Uterus (tissue), 4 donors: Measurements from ENCODE around the gene PAPOLB. TPM values are rescaled to one million over a fixed set of nuclear protein-coding genes. Genes with fewer than 3 reads are reported as not detected.
"Not testable (repeated sequence)": the region's sequence is repeated elsewhere in the genome, so short reads cannot be mapped to it uniquely, and the experiment has no call there.

ENCODE experiments used
- DNase-seq, 2 donors: peaks; one replicate each; pipeline ENCODE4 v3.0.0-alpha.2; 2019 to 2020
- H3K27ac ChIP-seq, 2 donors: fragments of 200-600 bp; sonication (generic); 1 replicate in 1 of 2; 2 replicates in 1 of 2; pipeline ENCODE4 v1.5.1; 2016 to 2018
- H3K27me3 ChIP-seq, 2 donors: fragments of 200-600 bp; sonication (generic); one replicate each; pipeline ENCODE4 v1.5.1; 2018 to 2019; ENCODE audit warnings: control low read depth in 1 of 2
- H3K36me3 ChIP-seq, 2 donors: fragments of 200-600 bp; sonication (generic); one replicate each; pipeline ENCODE4 v1.5.1; 2019; ENCODE audit warnings: control low read depth in 1 of 2
- H3K4me1 ChIP-seq, 2 donors: fragments of 200-600 bp; sonication (generic); one replicate each; pipeline ENCODE4 v1.5.1; 2018 to 2019; ENCODE audit warnings: control low read depth in 1 of 2
- H3K4me3 ChIP-seq, 2 donors: fragments of 200-600 bp; sonication (generic); 1 replicate in 1 of 2; 2 replicates in 1 of 2; pipeline ENCODE4 v1.5.1; 2018 to 2019; ENCODE audit warnings: mild to moderate bottlenecking in 1 of 2
- H3K9me3 ChIP-seq, 2 donors: fragments of 200-600 bp; sonication (generic); one replicate each; pipeline ENCODE4 v1.5.1; 2019; ENCODE audit warnings: control low read depth in 1 of 2
- CTCF ChIP-seq, 4 experiments: fragments of 200-600 bp in 2 of 4; fragments of 450-650 bp in 2 of 4; sonication (generic) in 2 of 4; IDR thresholded peaks; one replicate each; pipeline ENCODE4 v1.5.1; 2016 to 2019; ENCODE audit warnings: antibody characterized with exemption in 4 of 4, mild to moderate bottlenecking in 2 of 4, moderate library complexity in 1 of 4
- POLR2A ChIP-seq, 2 donors: fragments of 450-650 bp; IDR thresholded peaks; one replicate each; pipeline ENCODE4 v1.6.1; 2016; ENCODE audit warnings: antibody characterized with exemption in 2 of 2, mild to moderate bottlenecking in 1 of 2, moderate library complexity in 1 of 2
- intact Hi-C: fragments of 100-400 bp; cut with DNase I; formaldehyde crosslinking; loops from one replicate; pipeline ENCODE4 v1.15.1; 2023; ENCODE audit warnings: low total_unique reads
- total RNA-seq, 4 donors: library from RNA; depleted of rRNA in 3 of 4; stranded (reverse); fragments of >200 nt in 3 of 4; gene quantifications; one replicate each; pipeline versions ENCODE4 v1.1.0 to v1.2.4, GENCODE V29; 2014 to 2023
- donor health status: DM: yes; HTN: yes; CAD: no.

Gene PAPOLB
- total RNA-seq, 4 donors from 2014 or later, result 0.24 to 1.6 (median 0.29) TPM; not detected in 1

GRCh38 chr7:4895766-4896165 is 33.9 kb upstream of the PAPOLB start:
- no peak overlapping the region for H3K27ac ChIP-seq
- H3K9me3 ChIP-seq, result no peaks in the 10 kb centered on the region
- no peak overlapping the region for H3K4me3 ChIP-seq
- TF ChIP-seq POLR2A (IDR thresholded peaks at IDR 0.05), result no peak
- no peak for TF ChIP-seq CTCF (IDR thresholded peaks at IDR 0.05)
- DNase-seq, result no peak
- H3K4me1 ChIP-seq, result no peaks in the 10 kb centered on the region
- no peaks in the 10 kb centered on the region for H3K36me3 ChIP-seq
- intact Hi-C loops, result no loop called here
- no peaks in the 10 kb centered on the region for H3K27me3 ChIP-seq

GRCh38 chr7:4894482-4894881 is 32.7 kb upstream of the PAPOLB start:
- H3K36me3 ChIP-seq, result no peaks in the 10 kb centered on the region
- H3K4me1 ChIP-seq, result no peaks in the 10 kb centered on the region
- H3K4me3 ChIP-seq, result no peak overlapping the region
- no peaks in the 10 kb centered on the region for H3K27me3 ChIP-seq
- no peaks in the 10 kb centered on the region for H3K9me3 ChIP-seq
- intact Hi-C loops, result no loop called here
- H3K27ac ChIP-seq, result no peak overlapping the region
- no peak for DNase-seq
- TF ChIP-seq CTCF (IDR thresholded peaks at IDR 0.05), result no peak
- no peak for TF ChIP-seq POLR2A (IDR thresholded peaks at IDR 0.05)

- intact Hi-C loops, result no loop called here
- Histone ChIP-seq H3K27ac (no peak overlapping the region), H3K4me1 (no peaks in the 10 kb centered on the region), H3K9me3 (no peaks in the 10 kb centered on the region), H3K4me3 (no peak overlapping the region), H3K36me3 (no peaks in the 10 kb centered on the region), H3K27me3 (no peaks in the 10 kb centered on the region)
- TF ChIP-seq CTCF (IDR thresholded peaks at IDR 0.05) (no peak), POLR2A (IDR thresholded peaks at IDR 0.05) (no peak)
- DNase-seq, result no peak
Measured at GRCh38 chr7:4893929-4894475, 32.2 kb upstream of the PAPOLB start.

GRCh38 chr7:4893188-4893587 is 31.4 kb upstream of the PAPOLB start:
- H3K27ac ChIP-seq, H3K4me1 ChIP-seq, DNase-seq, intact Hi-C loops, H3K9me3 ChIP-seq, H3K4me3 ChIP-seq, H3K36me3 ChIP-seq, H3K27me3 ChIP-seq: not testable (repeated sequence)

- H3K4me1 ChIP-seq, H3K36me3 ChIP-seq, H3K4me3 ChIP-seq, H3K27ac ChIP-seq, H3K27me3 ChIP-seq, H3K9me3 ChIP-seq, DNase-seq, intact Hi-C loops: not testable (repeated sequence)
Measured at GRCh38 chr7:4891522-4891921, 29.7 kb upstream of the PAPOLB start.

- Histone ChIP-seq H3K27ac (no peak overlapping the region), H3K4me1 (no peaks in the 10 kb centered on the region), H3K9me3 (no peaks in the 10 kb centered on the region), H3K36me3 (no peaks in the 10 kb centered on the region), H3K27me3 (no peaks in the 10 kb centered on the region), H3K4me3 (no peak overlapping the region)
- TF ChIP-seq POLR2A (IDR thresholded peaks at IDR 0.05), result no peak
- TF ChIP-seq CTCF (IDR thresholded peaks at IDR 0.05), result no peak
- DNase-seq, result no peak
- intact Hi-C loops, result loop anchor here (10.0 kb wide), 1 partner anchor 95 kb away; no protein-coding TSS in a partner anchor
Measured at GRCh38 chr7:4889682-4890081, 27.9 kb upstream of the PAPOLB start.
